Ascending aorta (tissue), 2 donors: ENCODE data around the gene FRMD1. TPM values are rescaled to one million over a fixed set of nuclear protein-coding genes. Genes with fewer than 3 reads are reported as not detected.
A peak's percentile ranks its signal among the peaks of the same experiment; 100 is the strongest.

Experiments
- DNase-seq, 2 donors: peaks; one replicate each; pipeline ENCODE4 v3.0.0-alpha.2; 2019; ENCODE audit warnings: low spot score in 2 of 2
- H3K27ac ChIP-seq, 2 donors: fragments of 200-600 bp; sonication (generic); one replicate each; pipeline ENCODE4 v1.5.1; 2016 to 2017; ENCODE audit warnings: mild to moderate bottlenecking in 1 of 2
- H3K27me3 ChIP-seq: fragments of 200-600 bp; sonication (generic); one replicate; pipeline ENCODE4 v1.5.1; 2017
- H3K36me3 ChIP-seq, 2 donors: fragments of 200-600 bp; sonication (generic); one replicate each; pipeline ENCODE4 v1.5.1; 2016
- H3K4me1 ChIP-seq, 2 donors: fragments of 200-600 bp; sonication (generic); one replicate each; pipeline ENCODE4 v1.5.1; 2016 to 2017; ENCODE audit warnings: mild to moderate bottlenecking in 1 of 2
- H3K4me3 ChIP-seq, 2 donors: fragments of 200-600 bp; sonication (generic); one replicate each; pipeline ENCODE4 v1.5.1; 2016 to 2017; ENCODE audit warnings: mild to moderate bottlenecking in 1 of 2
- H3K9me3 ChIP-seq, 2 donors: fragments of 200-600 bp; sonication (generic); one replicate each; pipeline ENCODE4 v1.5.1; 2016
- CTCF ChIP-seq, 3 experiments: fragments of 200-600 bp in 2 of 3; fragments of 450-650 bp in 1 of 3; sonication (generic) in 2 of 3; IDR thresholded peaks; one replicate each; pipeline ENCODE4 v1.5.1; 2016 to 2019; ENCODE audit warnings: antibody characterized with exemption in 3 of 3, mild to moderate bottlenecking in 1 of 3, moderate library complexity in 1 of 3
- intact Hi-C: fragments of 100-400 bp; cut with DNase I; formaldehyde crosslinking; loops from one replicate; pipeline ENCODE4 v1.15.1; 2023
- total RNA-seq: library from RNA; depleted of rRNA; stranded (reverse); fragments of >200 nt; gene quantifications from one replicate; pipeline ENCODE4 v1.1.0, GENCODE V29; 2016

The FRMD1 gene
- total RNA-seq, 1 donor from 2014 or later: not detected

- Histone ChIP-seq H3K27me3 (no peaks in the 10 kb centered on the region), H3K36me3 (no peaks in the 10 kb centered on the region), H3K27ac (no peak overlapping the region), H3K9me3 (peaks cover 5 to 19% of the 10 kb centered on the region in 2 donors), H3K4me1 (no peaks in the 10 kb centered on the region), H3K4me3 (no peak overlapping the region)
- intact Hi-C loops: no loop called here
- no peak for DNase-seq
- TF ChIP-seq CTCF (IDR thresholded peaks at IDR 0.05): no peak
Measured at GRCh38 chr6:168038576-168039140, 40.4 kb downstream of the FRMD1 start.

- no peak for DNase-seq
- no peaks in the 10 kb centered on the region for H3K4me1 ChIP-seq
- TF ChIP-seq CTCF (IDR thresholded peaks at IDR 0.05): no peak
- H3K36me3 ChIP-seq: no peaks in the 10 kb centered on the region
- H3K27me3 ChIP-seq: no peaks in the 10 kb centered on the region
- intact Hi-C loops: no loop called here
- H3K4me3 ChIP-seq: no peak overlapping the region
- H3K27ac ChIP-seq: no peak overlapping the region
- H3K9me3 ChIP-seq: peaks cover 5 to 19% of the 10 kb centered on the region in 2 donors
Measured at GRCh38 chr6:168037856-168038255, 41.2 kb downstream of the FRMD1 start.

DNA sequence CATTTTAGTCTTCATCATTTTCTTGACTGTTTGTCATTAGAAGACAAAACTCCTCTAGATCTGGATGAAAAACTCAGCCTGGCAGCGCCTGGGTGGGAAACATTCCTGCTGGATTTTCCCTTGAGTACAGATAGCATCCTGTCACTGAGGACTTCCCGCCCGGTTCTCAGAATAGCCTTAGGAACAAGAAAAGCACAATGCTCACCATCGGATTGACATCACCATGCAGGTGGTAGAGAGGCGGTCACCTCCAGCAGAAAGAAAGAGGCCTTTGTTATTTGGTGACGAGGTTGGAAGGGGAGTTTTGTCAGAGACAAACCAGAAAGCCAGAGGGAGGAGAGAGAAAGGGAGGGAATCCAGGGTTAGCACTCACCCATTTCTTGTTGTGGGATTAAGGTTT is 41.8 kb downstream of the FRMD1 start:
- no peak for DNase-seq
- intact Hi-C loops: no loop called here
- Histone ChIP-seq H3K27me3 (no peaks in the 10 kb centered on the region), H3K27ac (no peak overlapping the region), H3K9me3 (peaks cover 5 to 19% of the 10 kb centered on the region in 2 donors), H3K4me1 (no peaks in the 10 kb centered on the region), H3K36me3 (no peaks in the 10 kb centered on the region), H3K4me3 (no peak overlapping the region)
- no peak for TF ChIP-seq CTCF (IDR thresholded peaks at IDR 0.05)

- H3K9me3 ChIP-seq: peaks cover 5 to 16% of the 10 kb centered on the region in 2 donors
- H3K4me3 ChIP-seq: peak overlapping the region; percentile 32 to 57
- intact Hi-C loops: no loop called here
- H3K27ac ChIP-seq: no peak overlapping the region
- no peaks in the 10 kb centered on the region for H3K36me3 ChIP-seq
- DNase-seq: no peak
- H3K4me1 ChIP-seq: no peaks in the 10 kb centered on the region
- H3K27me3 ChIP-seq: no peaks in the 10 kb centered on the region
- TF ChIP-seq CTCF (IDR thresholded peaks at IDR 0.05): no peak
Measured at GRCh38 chr6:168035661-168036545, 43.1 kb downstream of the FRMD1 start.

DNA sequence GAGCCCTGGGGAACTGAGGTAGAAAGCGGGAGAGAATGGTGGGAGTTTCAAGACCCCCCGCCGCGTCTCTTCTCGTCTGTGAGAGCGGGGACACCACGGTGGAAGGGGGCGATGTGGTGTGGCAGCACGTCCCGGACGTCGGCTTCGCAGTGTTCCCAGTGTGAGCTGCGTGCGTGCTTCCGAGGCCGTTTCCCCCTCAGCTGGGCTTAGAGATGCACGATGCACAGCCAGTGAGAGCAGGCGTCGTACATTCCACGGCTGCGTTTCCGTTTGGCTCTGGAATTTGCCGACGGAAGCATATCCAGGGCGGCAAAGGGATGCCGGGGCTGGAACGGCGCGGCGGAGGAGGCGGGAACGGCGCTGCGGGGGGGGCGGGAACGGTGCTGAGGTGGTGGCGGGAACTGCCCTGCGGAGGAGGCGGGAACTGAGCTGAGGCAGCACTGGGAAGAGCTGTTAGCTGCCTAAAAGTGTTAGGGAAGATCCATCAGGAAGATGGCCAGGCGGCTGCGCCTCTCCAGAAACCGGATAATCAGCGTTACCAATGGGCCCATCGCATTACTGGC is 43.8 kb downstream of the FRMD1 start:
- Histone ChIP-seq H3K27ac (peak overlapping the region in 1 of 2 donors; percentile 48), H3K36me3 (no peaks in the 10 kb centered on the region), H3K27me3 (no peaks in the 10 kb centered on the region), H3K4me1 (no peaks in the 10 kb centered on the region), H3K9me3 (peaks cover 5 to 10% of the 10 kb centered on the region in 2 donors), H3K4me3 (peak overlapping the region; percentile 32 to 57)
- peak in 1 of 2 donors; percentile 77 for DNase-seq
- intact Hi-C loops: no loop called here
- TF ChIP-seq CTCF (IDR thresholded peaks at IDR 0.05): no peak
